H9 (cell line): Measurements from ENCODE around the gene ZFP64. TPM values are rescaled to one million over a fixed set of nuclear protein-coding genes. Genes with fewer than 3 reads are reported as not detected.
A peak's percentile ranks its signal among the peaks of the same experiment; 100 is the strongest.

ENCODE experiments used
- DNase-seq: peaks from one replicate; pipeline ENCODE4 v3.0.0-alpha.2; 2017
- H2AFZ ChIP-seq: one replicate; pipeline ENCODE4 v1.6.1; 2013; ENCODE audit warnings: mild to moderate bottlenecking, low read length, control low read depth, moderate library complexity
- H2AK5ac ChIP-seq: 2 replicates; pipeline ENCODE4 v1.6.1; 2013; ENCODE audit warnings: low read length, control low read depth, mixed read lengths; ENCODE audit not compliant: insufficient read length
- H2BK120ac ChIP-seq: one replicate; pipeline ENCODE4 v1.6.1; 2013; ENCODE audit warnings: low read depth, mild to moderate bottlenecking, low read length, control low read depth, inconsistent platforms; ENCODE audit not compliant: poor library complexity, severe bottlenecking
- H2BK12ac ChIP-seq: 2 replicates; pipeline ENCODE4 v1.6.1; 2013; ENCODE audit warnings: low read length, control low read depth, mixed read lengths, low read depth; ENCODE audit not compliant: insufficient read length
- H2BK15ac ChIP-seq: 2 replicates; pipeline ENCODE4 v1.6.1; 2013; ENCODE audit warnings: low read depth, low read length, control low read depth
- H2BK20ac ChIP-seq: one replicate; pipeline ENCODE4 v1.6.1; 2013; ENCODE audit warnings: low read depth, mild to moderate bottlenecking, low read length, control low read depth, inconsistent platforms; ENCODE audit not compliant: poor library complexity, severe bottlenecking
- H2BK5ac ChIP-seq: 2 replicates; pipeline ENCODE4 v1.6.1; 2013; ENCODE audit warnings: low read length, control low read depth, mixed read lengths; ENCODE audit not compliant: insufficient read length
- H3K14ac ChIP-seq: 2 replicates; pipeline ENCODE4 v1.6.1; 2013; ENCODE audit warnings: low read length, control low read depth; ENCODE audit not compliant: insufficient read depth
- H3K18ac ChIP-seq: 2 replicates; pipeline ENCODE4 v1.6.1; 2013; ENCODE audit warnings: low read depth, mild to moderate bottlenecking, mixed read lengths, low read length, control low read depth; ENCODE audit not compliant: insufficient read length
- H3K23ac ChIP-seq: 2 replicates; pipeline ENCODE4 v1.6.1; 2013; ENCODE audit warnings: low read length, control low read depth, mixed read lengths, low read depth; ENCODE audit not compliant: insufficient read length
- H3K23me2 ChIP-seq: 2 replicates; pipeline ENCODE4 v1.6.1; 2013; ENCODE audit warnings: low read depth, mild to moderate bottlenecking, mixed read lengths, low read length, control low read depth; ENCODE audit not compliant: insufficient read length, poor library complexity, severe bottlenecking
- H3K27ac ChIP-seq: 2 replicates; pipeline ENCODE4 v1.5.1; 2013; ENCODE audit warnings: low read length, control low read depth, mixed read lengths, low read depth; ENCODE audit not compliant: insufficient read length
- H3K27me3 ChIP-seq: 2 replicates; pipeline ENCODE4 v1.6.1; 2013; ENCODE audit warnings: low read length, control low read depth, inconsistent platforms; ENCODE audit not compliant: insufficient read depth
- H3K4ac ChIP-seq: 2 replicates; pipeline ENCODE4 v1.6.1; 2013; ENCODE audit warnings: low read depth, mild to moderate bottlenecking, control low read depth, inconsistent platforms, low read length, moderate library complexity
- H3K4me1 ChIP-seq: 2 replicates; pipeline ENCODE4 v1.6.1; 2013; ENCODE audit warnings: low read length, control low read depth, inconsistent platforms; ENCODE audit not compliant: insufficient read depth
- H3K4me2 ChIP-seq: 2 replicates; pipeline ENCODE4 v1.6.1; 2013; ENCODE audit warnings: low read length, control low read depth, mixed read lengths; ENCODE audit not compliant: insufficient read length, insufficient read depth
- H3K56ac ChIP-seq: 2 replicates; pipeline ENCODE4 v1.6.1; 2013; ENCODE audit warnings: low read depth, mild to moderate bottlenecking, mixed read lengths, low read length, control low read depth; ENCODE audit not compliant: insufficient read length
- H3K79me1 ChIP-seq: 2 replicates; pipeline ENCODE4 v1.6.1; 2013; ENCODE audit warnings: low read depth, mild to moderate bottlenecking, moderate library complexity, low read length, control low read depth, inconsistent platforms; ENCODE audit not compliant: insufficient read depth, poor library complexity, severe bottlenecking
- H3K79me2 ChIP-seq: 2 replicates; pipeline ENCODE4 v1.6.1; 2013; ENCODE audit warnings: low read length, control low read depth, inconsistent platforms; ENCODE audit not compliant: insufficient read depth
- H3K9ac ChIP-seq: 2 replicates; pipeline ENCODE4 v1.6.1; 2013; ENCODE audit warnings: low read length, control low read depth, mixed read lengths; ENCODE audit not compliant: insufficient read length; ENCODE audit errors: extremely low read depth
- H3K9me3 ChIP-seq: one replicate; pipeline ENCODE4 v1.6.1; 2013; ENCODE audit warnings: low read depth, low read length, inconsistent platforms; ENCODE audit not compliant: control insufficient read depth
- H3T11ph ChIP-seq: one replicate; pipeline ENCODE4 v1.6.1; 2013; ENCODE audit warnings: mild to moderate bottlenecking, low read length, control low read depth, inconsistent platforms
- H4K20me1 ChIP-seq: one replicate; pipeline ENCODE4 v1.6.1; 2013; ENCODE audit not compliant: control insufficient read depth, insufficient read length, insufficient read depth
- H4K5ac ChIP-seq: 2 replicates; pipeline ENCODE4 v1.6.1; 2013; ENCODE audit warnings: low read depth, mild to moderate bottlenecking, mixed read lengths, low read length, control low read depth; ENCODE audit not compliant: insufficient read length
- H4K8ac ChIP-seq: replicated peaks from 2 replicates; pipeline ENCODE4 v1.6.1; 2013; ENCODE audit warnings: low read length, control low read depth, mixed read lengths, low read depth; ENCODE audit not compliant: insufficient read length
- H4K91ac ChIP-seq: 2 replicates; pipeline ENCODE4 v1.6.1; 2013; ENCODE audit warnings: low read depth, mild to moderate bottlenecking, moderate library complexity, mixed read lengths, low read length, control low read depth; ENCODE audit not compliant: insufficient read length
- H3K27ac Mint-ChIP-seq, 3 experiments: 2 replicates in 2 of 3; 3 replicates in 1 of 3; pipeline ENCODE4 v1.8.0; 2020 to 2021; ENCODE audit warnings: mixed read lengths in 3 of 3, mild to moderate bottlenecking in 1 of 3, moderate library complexity in 1 of 3
- H3K27me3 Mint-ChIP-seq: 2 replicates; pipeline ENCODE4 v1.8.0; 2021; ENCODE audit warnings: low read depth, mild to moderate bottlenecking, moderate library complexity, mixed read lengths
- H3K36me3 Mint-ChIP-seq, 3 experiments: 2 replicates in 2 of 3; 3 replicates in 1 of 3; pipeline ENCODE4 v1.8.0; 2020 to 2021; ENCODE audit warnings: low read depth in 3 of 3, mixed read lengths in 3 of 3; ENCODE audit not compliant: insufficient read depth in 1 of 3
- H3K4me1 Mint-ChIP-seq, 2 experiments: 2 replicates each; pipeline ENCODE4 v1.8.0; 2020; ENCODE audit warnings: mixed read lengths in 2 of 2
- H3K4me3 Mint-ChIP-seq, 2 experiments: 2 replicates in 1 of 2; 3 replicates in 1 of 2; pipeline ENCODE4 v1.8.0; 2020 to 2021; ENCODE audit warnings: mild to moderate bottlenecking in 2 of 2, mixed read lengths in 2 of 2, moderate library complexity in 1 of 2
- H3K9me3 Mint-ChIP-seq, 2 experiments: 2 replicates in 1 of 2; 3 replicates in 1 of 2; pipeline ENCODE4 v1.8.0; 2020; ENCODE audit warnings: mild to moderate bottlenecking in 2 of 2, mixed read lengths in 2 of 2, moderate library complexity in 1 of 2
- CTCF ChIP-seq: fragments of 200-600 bp; sonication (generic); conservative IDR thresholded peaks from 3 replicates; pipeline ENCODE4 v1.8.0; 2021; ENCODE audit warnings: antibody characterized with exemption, mild to moderate bottlenecking
- WGBS: extraction: QIAGEN DNeasy Blood & Tissue Kit; methylation state at CpG from one replicate; pipeline ENCODE4 v1.1.7; 2013; ENCODE audit warnings: missing lambda C conversion rate, low lambda C conversion rate, mixed read lengths; ENCODE audit not compliant: insufficient read length; ENCODE audit errors: extremely low coverage; 5-methylcytosine and 5-hydroxymethylcytosine counted together
- total RNA-seq: library from RNA; stranded (reverse); gene quantifications from 2 replicates; pipeline ENCODE4 v1.2.1, GENCODE V29; 2021

The ZFP64 gene
- total RNA-seq, 1 experiment from 2014 or later = 29.2 TPM

GRCh38 chr20:52105442-52106422 lies 85.8 kb downstream of the ZFP64 start:
- Histone ChIP-seq H4K91ac (no peak overlapping the region), H3K27me3 (peaks cover 24% of the 10 kb centered on the region; the same call in 1 of the 2 replicates), H3K14ac (no peak overlapping the region), H2BK5ac (no peak overlapping the region), H3K4ac (no peak overlapping the region), H3K56ac (no peak overlapping the region), H3K23ac (no peak overlapping the region), H2BK20ac (no peak overlapping the region), H3K18ac (no peak overlapping the region), H2BK12ac (no peak overlapping the region), H3K23me2 (peaks cover 25% of the 10 kb centered on the region), H2BK15ac (no peak overlapping the region), H3K4me1 (no peaks in the 10 kb centered on the region; the same call in 1 of the 2 replicates), H3K79me1 (no peaks in the 10 kb centered on the region), H4K8ac (no peak overlapping the region), H4K20me1 (peaks cover 3% of the 10 kb centered on the region), H3K9ac (peak overlapping the region; percentile 61), H3K9me3 (no peaks in the 10 kb centered on the region), H2BK120ac (no peak overlapping the region), H4K5ac (no peak overlapping the region), H3K4me2 (peak overlapping the region; percentile 86), H3T11ph (no peak overlapping the region), H2AK5ac (no peak overlapping the region), H3K79me2 (no peaks in the 10 kb centered on the region), H3K27ac (peak overlapping the region; percentile 53), H2AFZ (peak overlapping the region; percentile 52)
- WGBS = no CpG with 5 or more reads among the region's 47 CpGs
- Mint-ChIP-seq H3K9me3 (no peaks in the 10 kb centered on the region), H3K4me1 (peaks cover 21 to 34% of the 10 kb centered on the region in 2 experiments), H3K4me3 (peak overlapping the region; percentile 70 to 93), H3K27ac (peak overlapping the region in 2 of 3 experiments; percentile 95 to 98; a peak in 6 of 7 replicates), H3K27me3 (peaks cover 69% of the 10 kb centered on the region), H3K36me3 (no peaks in the 10 kb centered on the region; a peak in 1 of 7 replicates)
- peak; percentile 60 for TF ChIP-seq CTCF
- DNase-seq = peak; percentile 98
